GM23338 (cell line): ENCODE results near the gene MND1. TPM values are rescaled to one million over a fixed set of nuclear protein-coding genes. Genes with fewer than 3 reads are reported as not detected.

ENCODE experiments used
- CREB1 ChIP-seq: fragments of 250-450 bp; sonication (Bioruptor Pico); IDR thresholded peaks from 2 replicates; pipeline ENCODE4 v1.5.0; 2020; ENCODE audit warnings: low read depth, mild to moderate bottlenecking, moderate library complexity
- EZH2phosphoT487 ChIP-seq: fragments of 200-600 bp; sonication (generic); IDR thresholded peaks from one replicate; pipeline ENCODE4 v1.8.1; 2018; ENCODE audit warnings: antibody characterized with exemption; ENCODE audit not compliant: unreplicated experiment
- JUNB ChIP-seq: IDR thresholded peaks from one replicate; pipeline ENCODE4 v1.6.1; 2016; ENCODE audit warnings: antibody characterized with exemption; ENCODE audit not compliant: unreplicated experiment
- ZNF114 ChIP-seq: fragments of 250-450 bp; sonication (Bioruptor Pico); IDR thresholded peaks from 2 replicates; pipeline ENCODE4 v1.5.0; 2020; ENCODE audit warnings: mild to moderate bottlenecking, moderate library complexity
- ZNF331 ChIP-seq: fragments of 250-450 bp; sonication (Bioruptor Pico); IDR thresholded peaks from 2 replicates; pipeline ENCODE4 v1.5.0; 2020; ENCODE audit warnings: low read depth, mild to moderate bottlenecking, moderate library complexity
- polyA plus RNA-seq: library from polyadenylated mRNA; unstranded; fragments of >200 nt; fragmentation: Nextera tagmentation; extraction: Ambion mirVana; gene quantifications from 2 replicates; pipeline ENCODE4 v1.2.1, GENCODE V29; 2016
- total RNA-seq: library from RNA; depleted of rRNA; stranded (reverse); fragments of >200 nt; shearing (Covaris generic); gene quantifications from 2 replicates; pipeline ENCODE4 v1.2.3, GENCODE V29; 2014
- TF ChIP-seq, protein P1 (sequence below): fragments of 250-450 bp; sonication (Bioruptor Pico); IDR thresholded peaks from 2 replicates; pipeline ENCODE4 v1.5.0; 2020; ENCODE audit warnings: mild to moderate bottlenecking, moderate library complexity
- TF ChIP-seq, protein P2 (sequence below): IDR thresholded peaks from one replicate; pipeline ENCODE4 v1.6.1; 2018; ENCODE audit warnings: antibody characterized with exemption; ENCODE audit not compliant: unreplicated experiment

MND1 gene
- total and polyA plus RNA-seq, 2 experiments from 2014 or later: 22.5 to 63.5 TPM

DNA sequence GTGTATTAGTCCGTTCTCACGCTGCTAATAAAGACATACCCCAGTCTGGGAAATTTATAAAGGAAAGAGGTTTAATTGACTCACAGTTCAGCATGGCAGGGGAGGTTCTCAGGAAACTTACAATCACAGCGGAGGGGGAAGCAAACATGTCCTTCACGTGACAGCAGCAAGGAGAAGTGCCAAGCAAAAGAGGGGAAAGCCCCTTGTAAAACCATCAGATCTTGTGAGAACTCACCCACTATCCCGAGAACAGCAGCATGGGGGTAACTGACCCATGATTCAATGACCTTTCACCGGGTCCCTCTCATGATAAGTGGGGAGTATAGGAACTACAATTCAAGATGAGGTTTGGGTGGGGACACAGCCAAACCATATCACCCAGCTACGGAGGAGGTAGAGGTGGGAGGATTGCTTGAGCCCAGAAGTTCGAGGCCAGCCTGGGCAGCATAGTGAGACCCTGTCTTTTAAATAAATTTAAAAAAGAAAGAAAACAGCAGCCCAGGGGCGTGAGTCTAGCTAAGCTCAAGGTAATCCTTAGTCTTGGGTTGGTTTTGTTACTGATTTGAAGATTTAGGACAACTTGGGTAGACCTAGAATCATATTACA is 75.3 kb downstream of the MND1 start (continued):
- TF ChIP-seq, protein P1, sequence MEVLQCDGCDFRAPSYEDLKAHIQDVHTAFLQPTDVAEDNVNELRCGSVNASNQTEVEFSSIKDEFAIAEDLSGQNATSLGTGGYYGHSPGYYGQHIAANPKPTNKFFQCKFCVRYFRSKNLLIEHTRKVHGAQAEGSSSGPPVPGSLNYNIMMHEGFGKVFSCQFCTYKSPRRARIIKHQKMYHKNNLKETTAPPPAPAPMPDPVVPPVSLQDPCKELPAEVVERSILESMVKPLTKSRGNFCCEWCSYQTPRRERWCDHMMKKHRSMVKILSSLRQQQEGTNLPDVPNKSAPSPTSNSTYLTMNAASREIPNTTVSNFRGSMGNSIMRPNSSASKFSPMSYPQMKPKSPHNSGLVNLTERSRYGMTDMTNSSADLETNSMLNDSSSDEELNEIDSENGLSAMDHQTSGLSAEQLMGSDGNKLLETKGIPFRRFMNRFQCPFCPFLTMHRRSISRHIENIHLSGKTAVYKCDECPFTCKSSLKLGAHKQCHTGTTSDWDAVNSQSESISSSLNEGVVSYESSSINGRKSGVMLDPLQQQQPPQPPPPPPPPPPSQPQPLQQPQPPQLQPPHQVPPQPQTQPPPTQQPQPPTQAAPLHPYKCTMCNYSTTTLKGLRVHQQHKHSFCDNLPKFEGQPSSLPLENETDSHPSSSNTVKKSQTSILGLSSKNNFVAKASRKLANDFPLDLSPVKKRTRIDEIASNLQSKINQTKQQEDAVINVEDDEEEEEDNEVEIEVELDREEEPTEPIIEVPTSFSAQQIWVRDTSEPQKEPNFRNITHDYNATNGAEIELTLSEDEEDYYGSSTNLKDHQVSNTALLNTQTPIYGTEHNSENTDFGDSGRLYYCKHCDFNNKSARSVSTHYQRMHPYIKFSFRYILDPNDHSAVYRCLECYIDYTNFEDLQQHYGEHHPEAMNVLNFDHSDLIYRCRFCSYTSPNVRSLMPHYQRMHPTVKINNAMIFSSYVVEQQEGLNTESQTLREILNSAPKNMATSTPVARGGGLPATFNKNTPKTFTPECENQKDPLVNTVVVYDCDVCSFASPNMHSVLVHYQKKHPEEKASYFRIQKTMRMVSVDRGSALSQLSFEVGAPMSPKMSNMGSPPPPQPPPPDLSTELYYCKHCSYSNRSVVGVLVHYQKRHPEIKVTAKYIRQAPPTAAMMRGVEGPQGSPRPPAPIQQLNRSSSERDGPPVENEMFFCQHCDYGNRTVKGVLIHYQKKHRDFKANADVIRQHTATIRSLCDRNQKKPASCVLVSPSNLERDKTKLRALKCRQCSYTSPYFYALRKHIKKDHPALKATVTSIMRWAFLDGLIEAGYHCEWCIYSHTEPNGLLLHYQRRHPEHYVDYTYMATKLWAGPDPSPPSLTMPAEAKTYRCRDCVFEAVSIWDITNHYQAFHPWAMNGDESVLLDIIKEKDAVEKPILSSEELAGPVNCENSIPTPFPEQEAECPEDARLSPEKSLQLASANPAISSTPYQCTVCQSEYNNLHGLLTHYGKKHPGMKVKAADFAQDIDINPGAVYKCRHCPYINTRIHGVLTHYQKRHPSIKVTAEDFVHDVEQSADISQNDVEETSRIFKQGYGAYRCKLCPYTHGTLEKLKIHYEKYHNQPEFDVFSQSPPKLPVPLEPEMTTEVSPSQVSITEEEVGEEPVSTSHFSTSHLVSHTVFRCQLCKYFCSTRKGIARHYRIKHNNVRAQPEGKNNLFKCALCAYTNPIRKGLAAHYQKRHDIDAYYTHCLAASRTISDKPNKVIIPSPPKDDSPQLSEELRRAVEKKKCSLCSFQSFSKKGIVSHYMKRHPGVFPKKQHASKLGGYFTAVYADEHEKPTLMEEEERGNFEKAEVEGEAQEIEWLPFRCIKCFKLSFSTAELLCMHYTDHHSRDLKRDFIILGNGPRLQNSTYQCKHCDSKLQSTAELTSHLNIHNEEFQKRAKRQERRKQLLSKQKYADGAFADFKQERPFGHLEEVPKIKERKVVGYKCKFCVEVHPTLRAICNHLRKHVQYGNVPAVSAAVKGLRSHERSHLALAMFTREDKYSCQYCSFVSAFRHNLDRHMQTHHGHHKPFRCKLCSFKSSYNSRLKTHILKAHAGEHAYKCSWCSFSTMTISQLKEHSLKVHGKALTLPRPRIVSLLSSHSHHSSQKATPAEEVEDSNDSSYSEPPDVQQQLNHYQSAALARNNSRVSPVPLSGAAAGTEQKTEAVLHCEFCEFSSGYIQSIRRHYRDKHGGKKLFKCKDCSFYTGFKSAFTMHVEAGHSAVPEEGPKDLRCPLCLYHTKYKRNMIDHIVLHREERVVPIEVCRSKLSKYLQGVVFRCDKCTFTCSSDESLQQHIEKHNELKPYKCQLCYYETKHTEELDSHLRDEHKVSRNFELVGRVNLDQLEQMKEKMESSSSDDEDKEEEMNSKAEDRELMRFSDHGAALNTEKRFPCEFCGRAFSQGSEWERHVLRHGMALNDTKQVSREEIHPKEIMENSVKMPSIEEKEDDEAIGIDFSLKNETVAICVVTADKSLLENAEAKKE (CRISPR knock-in tag): no peak
- TF ChIP-seq, protein P2, sequence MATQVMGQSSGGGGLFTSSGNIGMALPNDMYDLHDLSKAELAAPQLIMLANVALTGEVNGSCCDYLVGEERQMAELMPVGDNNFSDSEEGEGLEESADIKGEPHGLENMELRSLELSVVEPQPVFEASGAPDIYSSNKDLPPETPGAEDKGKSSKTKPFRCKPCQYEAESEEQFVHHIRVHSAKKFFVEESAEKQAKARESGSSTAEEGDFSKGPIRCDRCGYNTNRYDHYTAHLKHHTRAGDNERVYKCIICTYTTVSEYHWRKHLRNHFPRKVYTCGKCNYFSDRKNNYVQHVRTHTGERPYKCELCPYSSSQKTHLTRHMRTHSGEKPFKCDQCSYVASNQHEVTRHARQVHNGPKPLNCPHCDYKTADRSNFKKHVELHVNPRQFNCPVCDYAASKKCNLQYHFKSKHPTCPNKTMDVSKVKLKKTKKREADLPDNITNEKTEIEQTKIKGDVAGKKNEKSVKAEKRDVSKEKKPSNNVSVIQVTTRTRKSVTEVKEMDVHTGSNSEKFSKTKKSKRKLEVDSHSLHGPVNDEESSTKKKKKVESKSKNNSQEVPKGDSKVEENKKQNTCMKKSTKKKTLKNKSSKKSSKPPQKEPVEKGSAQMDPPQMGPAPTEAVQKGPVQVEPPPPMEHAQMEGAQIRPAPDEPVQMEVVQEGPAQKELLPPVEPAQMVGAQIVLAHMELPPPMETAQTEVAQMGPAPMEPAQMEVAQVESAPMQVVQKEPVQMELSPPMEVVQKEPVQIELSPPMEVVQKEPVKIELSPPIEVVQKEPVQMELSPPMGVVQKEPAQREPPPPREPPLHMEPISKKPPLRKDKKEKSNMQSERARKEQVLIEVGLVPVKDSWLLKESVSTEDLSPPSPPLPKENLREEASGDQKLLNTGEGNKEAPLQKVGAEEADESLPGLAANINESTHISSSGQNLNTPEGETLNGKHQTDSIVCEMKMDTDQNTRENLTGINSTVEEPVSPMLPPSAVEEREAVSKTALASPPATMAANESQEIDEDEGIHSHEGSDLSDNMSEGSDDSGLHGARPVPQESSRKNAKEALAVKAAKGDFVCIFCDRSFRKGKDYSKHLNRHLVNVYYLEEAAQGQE: no peak
- TF ChIP-seq ZNF114 (CRISPR knock-in tag) (no peak), ZNF331 (CRISPR knock-in tag) (no peak), JUNB (no peak), CREB1 (CRISPR knock-in tag) (no peak), EZH2phosphoT487 (no peak)
